ENCODE results near the gene SHC1.

SHC1 gene

DNA sequence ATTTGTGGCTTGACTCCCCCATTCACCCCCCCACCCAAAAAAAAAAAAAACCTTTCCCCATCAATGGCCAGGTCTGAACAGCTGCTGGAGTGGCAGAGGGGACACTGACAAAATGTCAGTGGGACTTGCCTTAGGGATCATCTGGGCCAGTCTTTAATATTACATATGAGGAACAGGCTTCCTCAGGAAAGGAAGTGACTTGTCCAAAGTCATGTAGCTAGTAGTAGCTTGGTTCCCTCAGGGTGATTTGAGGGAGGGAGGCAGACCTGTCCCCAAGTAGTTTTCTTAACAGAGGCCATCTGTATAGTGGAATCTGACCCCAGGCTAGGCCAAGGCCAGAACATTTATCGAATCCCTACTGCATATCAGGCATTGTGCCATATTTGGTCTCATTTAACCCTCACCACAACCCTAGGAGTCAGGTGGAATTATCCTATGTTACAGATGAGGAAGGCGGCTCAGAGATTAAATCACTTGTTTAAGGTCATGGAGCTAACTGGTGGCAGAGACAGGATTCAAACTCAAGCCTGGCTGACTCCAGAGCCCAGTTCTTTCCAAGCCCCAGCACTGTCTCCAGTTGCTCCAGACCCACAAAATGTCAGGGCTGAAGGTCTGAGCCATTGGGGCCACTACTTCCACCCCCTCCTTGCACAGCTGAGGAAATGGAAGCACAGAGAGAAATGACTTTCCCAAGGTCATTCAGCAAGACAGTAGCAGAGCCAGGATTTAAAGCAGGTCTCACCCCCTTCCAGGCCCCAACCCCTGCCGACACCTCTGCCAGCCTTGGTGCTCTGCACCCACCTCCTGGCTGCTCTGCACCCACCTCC lies 42.4 kb upstream of the SHC1 start:
- Histone ChIP-seq H3K9me2 (replicated peaks; ENCODE audit: insufficient read depth, low read length) (no peaks in the 10 kb centered on the region), H3K9ac (ENCODE audit: low read length) (no peak overlapping the region), H3K27me3 (ENCODE audit: low read length) (no peaks in the 10 kb centered on the region), H3K27ac (ENCODE audit: low read depth, low read length) (no peak overlapping the region), H4K20me1 (ENCODE audit: low read depth, low read length) (no peaks in the 10 kb centered on the region), H3F3A (ENCODE audit: insufficient read depth) (peaks cover 6% of the 10 kb centered on the region; the same call in 1 of the 2 replicates), H3K36me3 (ENCODE audit: low read length) (no peaks in the 10 kb centered on the region), H3K4me3 (ENCODE audit: insufficient read depth, low read length, poor library complexity, severe bottlenecking) (no peak overlapping the region), H3K79me2 (ENCODE audit: insufficient read depth, low read length) (no peaks in the 10 kb centered on the region), H3K9me3 (ENCODE audit: insufficient read depth, low read length) (no peaks in the 10 kb centered on the region), H2AFZ (ENCODE audit: low read depth, low read length, severe bottlenecking) (no peak overlapping the region), H3K4me2 (ENCODE audit: low read depth, low read length, poor library complexity, severe bottlenecking) (no peak overlapping the region)
- TF ChIP-seq, protein P1, sequence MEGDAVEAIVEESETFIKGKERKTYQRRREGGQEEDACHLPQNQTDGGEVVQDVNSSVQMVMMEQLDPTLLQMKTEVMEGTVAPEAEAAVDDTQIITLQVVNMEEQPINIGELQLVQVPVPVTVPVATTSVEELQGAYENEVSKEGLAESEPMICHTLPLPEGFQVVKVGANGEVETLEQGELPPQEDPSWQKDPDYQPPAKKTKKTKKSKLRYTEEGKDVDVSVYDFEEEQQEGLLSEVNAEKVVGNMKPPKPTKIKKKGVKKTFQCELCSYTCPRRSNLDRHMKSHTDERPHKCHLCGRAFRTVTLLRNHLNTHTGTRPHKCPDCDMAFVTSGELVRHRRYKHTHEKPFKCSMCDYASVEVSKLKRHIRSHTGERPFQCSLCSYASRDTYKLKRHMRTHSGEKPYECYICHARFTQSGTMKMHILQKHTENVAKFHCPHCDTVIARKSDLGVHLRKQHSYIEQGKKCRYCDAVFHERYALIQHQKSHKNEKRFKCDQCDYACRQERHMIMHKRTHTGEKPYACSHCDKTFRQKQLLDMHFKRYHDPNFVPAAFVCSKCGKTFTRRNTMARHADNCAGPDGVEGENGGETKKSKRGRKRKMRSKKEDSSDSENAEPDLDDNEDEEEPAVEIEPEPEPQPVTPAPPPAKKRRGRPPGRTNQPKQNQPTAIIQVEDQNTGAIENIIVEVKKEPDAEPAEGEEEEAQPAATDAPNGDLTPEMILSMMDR (IDR thresholded peaks at IDR 0.05; ENCODE audit: insufficient read depth, low read length, poor library complexity, severe bottlenecking): no peak
- no peak for TF ChIP-seq EZH2phosphoT487 (conservative IDR thresholded peaks at IDR 0.05; ENCODE audit: low read length)

DNA sequence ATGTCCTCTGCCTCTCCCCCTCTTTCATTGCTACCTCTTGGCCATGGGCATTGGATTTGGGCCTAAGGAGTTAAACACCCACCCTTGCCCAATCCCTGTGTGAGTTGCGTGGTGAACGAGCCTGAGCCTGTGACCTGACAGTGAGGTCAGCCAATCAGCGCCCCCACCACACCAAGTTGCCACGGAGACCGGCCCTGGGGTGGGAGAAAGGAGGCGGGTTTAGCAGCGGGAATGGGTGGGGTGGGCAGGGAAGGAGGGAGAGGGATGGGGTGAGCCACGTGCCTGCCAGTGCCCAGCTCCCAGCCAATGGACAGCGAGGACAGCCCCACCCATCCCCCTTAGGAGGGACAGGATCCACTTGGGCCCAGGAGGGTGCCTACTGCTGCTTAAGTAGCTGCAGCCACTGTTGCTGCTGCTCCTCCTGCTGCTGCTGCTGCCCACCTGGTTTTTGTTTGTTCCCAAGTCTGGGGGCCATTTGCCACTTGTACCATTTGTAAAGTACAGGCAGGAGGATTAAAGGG lies 41.5 kb upstream of the SHC1 start:
- Histone ChIP-seq H3K27ac (ENCODE audit: low read depth, low read length) (no peak overlapping the region), H4K20me1 (ENCODE audit: low read depth, low read length) (no peaks in the 10 kb centered on the region), H3K4me2 (ENCODE audit: low read depth, low read length, poor library complexity, severe bottlenecking) (no peak overlapping the region), H3K9me2 (replicated peaks; ENCODE audit: insufficient read depth, low read length) (no peaks in the 10 kb centered on the region), H3K4me3 (ENCODE audit: insufficient read depth, low read length, poor library complexity, severe bottlenecking) (no peak overlapping the region), H3K9ac (ENCODE audit: low read length) (no peak overlapping the region), H3K36me3 (ENCODE audit: low read length) (no peaks in the 10 kb centered on the region), H3K79me2 (ENCODE audit: insufficient read depth, low read length) (no peaks in the 10 kb centered on the region), H3K9me3 (ENCODE audit: insufficient read depth, low read length) (no peaks in the 10 kb centered on the region), H2AFZ (ENCODE audit: low read depth, low read length, severe bottlenecking) (no peak overlapping the region), H3F3A (ENCODE audit: insufficient read depth) (peaks cover 6% of the 10 kb centered on the region; the same call in 1 of the 2 replicates), H3K27me3 (ENCODE audit: low read length) (no peaks in the 10 kb centered on the region)
- TF ChIP-seq, protein P1 (IDR thresholded peaks at IDR 0.05; ENCODE audit: insufficient read depth, low read length, poor library complexity, severe bottlenecking): no peak
- TF ChIP-seq EZH2phosphoT487 (conservative IDR thresholded peaks at IDR 0.05; ENCODE audit: low read length): no peak

DNA sequence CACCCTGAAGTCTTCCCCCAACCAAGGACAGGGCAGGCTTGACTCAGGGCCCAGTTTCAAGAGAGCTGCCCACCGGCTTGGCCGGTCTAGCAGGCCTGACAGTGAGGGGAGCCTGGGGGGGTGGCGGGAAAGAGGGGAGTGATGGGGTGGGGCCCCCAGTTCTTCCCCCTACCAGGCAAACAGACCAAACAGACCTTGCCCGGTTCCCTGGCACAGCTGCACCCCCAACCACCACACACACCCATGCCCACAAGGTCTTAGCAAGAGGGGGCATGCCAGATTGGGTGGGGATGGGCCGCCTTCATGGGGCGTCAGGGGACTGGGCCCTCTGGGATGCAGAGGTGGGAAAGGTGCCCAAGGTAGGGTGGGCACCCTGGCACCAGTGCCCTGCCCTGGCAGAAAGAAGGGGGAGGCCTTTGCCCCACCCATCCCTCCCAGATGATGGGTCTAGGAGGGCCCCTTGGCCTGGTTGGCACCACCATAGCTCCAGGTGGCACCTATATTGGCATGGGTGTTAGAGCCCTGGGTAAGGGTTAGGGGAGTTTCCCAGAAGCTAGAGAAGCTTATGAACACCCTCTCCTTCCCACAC lies 41.0 kb upstream of the SHC1 start:
- Histone ChIP-seq H3F3A (ENCODE audit: insufficient read depth) (peaks cover 2% of the 10 kb centered on the region; the same call in 1 of the 2 replicates), H3K4me3 (ENCODE audit: insufficient read depth, low read length, poor library complexity, severe bottlenecking) (no peak overlapping the region), H3K9me2 (replicated peaks; ENCODE audit: insufficient read depth, low read length) (no peaks in the 10 kb centered on the region), H3K79me2 (ENCODE audit: insufficient read depth, low read length) (no peaks in the 10 kb centered on the region), H3K27me3 (ENCODE audit: low read length) (no peaks in the 10 kb centered on the region), H2AFZ (ENCODE audit: low read depth, low read length, severe bottlenecking) (no peak overlapping the region), H3K9me3 (ENCODE audit: insufficient read depth, low read length) (no peaks in the 10 kb centered on the region), H4K20me1 (ENCODE audit: low read depth, low read length) (no peaks in the 10 kb centered on the region), H3K36me3 (ENCODE audit: low read length) (no peaks in the 10 kb centered on the region), H3K4me2 (ENCODE audit: low read depth, low read length, poor library complexity, severe bottlenecking) (no peak overlapping the region), H3K9ac (ENCODE audit: low read length) (no peak overlapping the region), H3K27ac (ENCODE audit: low read depth, low read length) (no peak overlapping the region)
- TF ChIP-seq, protein P1 (IDR thresholded peaks at IDR 0.05; ENCODE audit: insufficient read depth, low read length, poor library complexity, severe bottlenecking): no peak
- no peak for TF ChIP-seq EZH2phosphoT487 (conservative IDR thresholded peaks at IDR 0.05; ENCODE audit: low read length)
